ENCODE data around the gene NCAN. TPM values are rescaled to one million over a fixed set of nuclear protein-coding genes. Genes with fewer than 3 reads are reported as not detected.
A peak's percentile ranks its signal among the peaks of the same experiment; 100 is the strongest.

NCAN gene
- total RNA-seq, 1 experiment from 2014 or later = 3.0 TPM

GRCh38 chr19:19224852-19225494 lies 13.2 kb downstream of the NCAN start (continued):
- TF ChIP-seq ATF2 (CRISPR knock-in tag; IDR thresholded peaks at IDR 0.05; ENCODE audit: borderline replicate concordance, low read depth) = no peak; the same call in 1 of the 2 replicates
- 0 out of 2 replicates have a peak, but pooled peaks have one; percentile 22 for TF ChIP-seq KAT7 (CRISPR knock-in tag; IDR thresholded peaks at IDR 0.05; ENCODE audit: borderline replicate concordance)
- no peak for TF ChIP-seq ZSCAN18 (CRISPR knock-in tag; IDR thresholded peaks at IDR 0.05)
- 0 out of 2 replicates have a peak, but pooled peaks have one; percentile 48 for TF ChIP-seq ZNF263 (CRISPR knock-in tag; IDR thresholded peaks at IDR 0.05; ENCODE audit: low read depth)
- no peak for TF ChIP-seq AR (CRISPR knock-in tag; IDR thresholded peaks at IDR 0.05)
- TF ChIP-seq, protein P1, sequence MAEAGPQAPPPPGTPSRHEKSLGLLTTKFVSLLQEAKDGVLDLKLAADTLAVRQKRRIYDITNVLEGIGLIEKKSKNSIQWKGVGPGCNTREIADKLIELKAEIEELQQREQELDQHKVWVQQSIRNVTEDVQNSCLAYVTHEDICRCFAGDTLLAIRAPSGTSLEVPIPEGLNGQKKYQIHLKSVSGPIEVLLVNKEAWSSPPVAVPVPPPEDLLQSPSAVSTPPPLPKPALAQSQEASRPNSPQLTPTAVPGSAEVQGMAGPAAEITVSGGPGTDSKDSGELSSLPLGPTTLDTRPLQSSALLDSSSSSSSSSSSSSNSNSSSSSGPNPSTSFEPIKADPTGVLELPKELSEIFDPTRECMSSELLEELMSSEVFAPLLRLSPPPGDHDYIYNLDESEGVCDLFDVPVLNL (CRISPR knock-in tag; IDR thresholded peaks at IDR 0.05; ENCODE audit: borderline replicate concordance, low read depth) = no peak
- TF ChIP-seq, protein P2, sequence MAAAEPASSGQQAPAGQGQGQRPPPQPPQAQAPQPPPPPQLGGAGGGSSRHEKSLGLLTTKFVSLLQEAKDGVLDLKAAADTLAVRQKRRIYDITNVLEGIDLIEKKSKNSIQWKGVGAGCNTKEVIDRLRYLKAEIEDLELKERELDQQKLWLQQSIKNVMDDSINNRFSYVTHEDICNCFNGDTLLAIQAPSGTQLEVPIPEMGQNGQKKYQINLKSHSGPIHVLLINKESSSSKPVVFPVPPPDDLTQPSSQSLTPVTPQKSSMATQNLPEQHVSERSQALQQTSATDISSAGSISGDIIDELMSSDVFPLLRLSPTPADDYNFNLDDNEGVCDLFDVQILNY (CRISPR knock-in tag; IDR thresholded peaks at IDR 0.05) = peak; percentile 61; the same call in 1 of the 2 replicates

- CTCF ChIA-PET = interaction anchor here (1.1 to 2.2 kb wide), 4 partner anchors 23 to 95 kb away, joined by 3 to 13 read pairs (median 8); partner anchors contain the start of gene MAU2
- TF ChIP-seq, protein P3, sequence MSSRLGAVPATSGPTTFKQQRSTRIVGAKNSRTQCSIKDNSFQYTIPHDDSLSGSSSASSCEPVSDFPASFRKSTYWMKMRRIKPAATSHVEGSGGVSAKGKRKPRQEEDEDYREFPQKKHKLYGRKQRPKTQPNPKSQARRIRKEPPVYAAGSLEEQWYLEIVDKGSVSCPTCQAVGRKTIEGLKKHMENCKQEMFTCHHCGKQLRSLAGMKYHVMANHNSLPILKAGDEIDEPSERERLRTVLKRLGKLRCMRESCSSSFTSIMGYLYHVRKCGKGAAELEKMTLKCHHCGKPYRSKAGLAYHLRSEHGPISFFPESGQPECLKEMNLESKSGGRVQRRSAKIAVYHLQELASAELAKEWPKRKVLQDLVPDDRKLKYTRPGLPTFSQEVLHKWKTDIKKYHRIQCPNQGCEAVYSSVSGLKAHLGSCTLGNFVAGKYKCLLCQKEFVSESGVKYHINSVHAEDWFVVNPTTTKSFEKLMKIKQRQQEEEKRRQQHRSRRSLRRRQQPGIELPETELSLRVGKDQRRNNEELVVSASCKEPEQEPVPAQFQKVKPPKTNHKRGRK (CRISPR knock-in tag; IDR thresholded peaks at IDR 0.05; ENCODE audit: borderline replicate concordance) = no peak
- TF ChIP-seq USF1 (CRISPR knock-in tag; IDR thresholded peaks at IDR 0.05) (no peak), EMX1 (CRISPR knock-in tag; IDR thresholded peaks at IDR 0.05) (no peak), ZNF425 (CRISPR knock-in tag; conservative IDR thresholded peaks at IDR 0.05) (no peak), ZNF317 (CRISPR knock-in tag; IDR thresholded peaks at IDR 0.05; ENCODE audit: borderline replicate concordance, low read depth) (no peak), USF2 (CRISPR knock-in tag; IDR thresholded peaks at IDR 0.05) (no peak)
- no peak overlapping the region for H3K27ac Mint-ChIP-seq
- no peak overlapping the region for H3K4me3 Mint-ChIP-seq
- H3K9me3 Mint-ChIP-seq = no peaks in the 10 kb centered on the region
- POLR2A ChIA-PET = no interaction called here
- ATAC-seq (no peak), DNase-seq (ENCODE audit: low spot score) (no peak)
- H3K36me3 Mint-ChIP-seq = no peaks in the 10 kb centered on the region
- H3K27me3 Mint-ChIP-seq (ENCODE audit: low read depth) = peaks cover 50% of the 10 kb centered on the region
- H3K4me1 Mint-ChIP-seq = peaks cover 2% of the 10 kb centered on the region
Observed at GRCh38 chr19:19226204-19226603, 14.4 kb downstream of the NCAN start.
